Measurements from ENCODE around the gene CSNK2B. TPM values are rescaled to one million over a fixed set of nuclear protein-coding genes. Genes with fewer than 3 reads are reported as not detected.
"Not testable (repeated sequence)": the region's sequence is repeated elsewhere in the genome, so short reads cannot be mapped to it uniquely, and the experiment has no call there.

Gene CSNK2B
- total RNA-seq, 2 experiments from 2014 or later: 233 to 250 TPM

- CTCF ChIA-PET: interaction anchor here (0.5 kb wide), 1 partner anchor 182 kb away, joined by 3 read pairs; no protein-coding TSS in a partner anchor
- DNase-seq; H3K9me3 Mint-ChIP-seq (ENCODE audit: insufficient read depth); ATAC-seq; H3K36me3 Mint-ChIP-seq (ENCODE audit: low read depth); H3K27ac Mint-ChIP-seq; H3K4me3 Mint-ChIP-seq; POLR2A ChIA-PET; H3K27me3 Mint-ChIP-seq (ENCODE audit: low read depth): not testable (repeated sequence)
- H3K4me1 Mint-ChIP-seq (ENCODE audit: low read depth): peaks cover 22% of the 10 kb centered on the region
These were observed 43.3 kb downstream of the CSNK2B start for GRCh38 chr6:31709157-31709556.

DNA sequence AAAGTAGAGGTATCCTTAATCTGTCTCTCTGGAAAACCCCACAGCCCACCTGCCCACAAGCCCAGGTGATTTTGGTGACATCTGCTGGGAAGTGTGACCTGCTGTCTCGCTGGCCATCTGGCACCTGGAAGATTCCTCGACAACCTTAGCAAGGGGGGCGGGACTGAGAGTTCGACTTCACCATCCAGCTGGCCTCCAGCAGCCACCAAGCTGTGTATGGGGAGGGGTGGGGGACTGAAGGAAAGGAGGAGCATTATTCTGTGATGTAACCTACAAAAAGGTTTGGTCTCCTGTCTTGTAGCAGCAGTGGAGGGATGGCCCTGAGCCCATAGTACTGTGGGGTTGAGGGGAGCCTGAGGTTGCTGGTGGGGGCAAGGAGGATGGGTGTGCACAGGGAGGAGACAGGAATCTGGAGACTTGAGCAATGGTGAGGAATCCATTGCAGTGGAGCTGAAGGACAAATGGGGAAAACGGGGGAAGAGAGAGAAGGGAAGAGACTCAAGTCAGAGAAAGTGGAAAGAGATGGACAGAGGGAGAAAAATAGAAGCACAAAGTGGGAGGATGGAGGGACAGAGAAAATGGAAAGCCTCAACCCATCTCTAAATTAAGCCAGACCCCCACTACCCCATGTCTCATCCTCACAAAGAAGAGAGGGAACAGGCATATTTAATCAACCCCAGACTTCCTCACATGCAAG, 44.8 kb downstream of the CSNK2B start:
- Mint-ChIP-seq H3K4me1 (ENCODE audit: low read depth) (peaks cover 24% of the 10 kb centered on the region), H3K27me3 (ENCODE audit: low read depth) (peaks cover 10% of the 10 kb centered on the region), H3K36me3 (ENCODE audit: low read depth) (no peaks in the 10 kb centered on the region), H3K27ac (peak overlapping the region; percentile 65), H3K9me3 (ENCODE audit: insufficient read depth) (no peaks in the 10 kb centered on the region), H3K4me3 (no peak overlapping the region)
- DNase-seq (no peak), ATAC-seq (no peak)
- POLR2A ChIA-PET: interaction anchor here (0.7 to 1.1 kb wide), 2 partner anchors 7 to 27 kb away, joined by 3 to 6 read pairs; partner anchors contain the start of gene ABHD16A
- CTCF ChIA-PET: interaction anchor here (1.2 kb wide), 1 partner anchor 160 kb away, joined by 3 read pairs; no protein-coding TSS in a partner anchor

- peak; percentile 59 for ATAC-seq
- peaks cover 10% of the 10 kb centered on the region for H3K27me3 Mint-ChIP-seq (ENCODE audit: low read depth)
- POLR2A ChIA-PET: interaction anchor here (0.7 to 1.1 kb wide), 2 partner anchors 8 to 27 kb away, joined by 3 to 6 read pairs; partner anchors contain the start of gene ABHD16A
These were observed 45.4 kb downstream of the CSNK2B start for GRCh38 chr6:31711233-31711632.

GRCh38 chr6:31712296-31712695, 46.4 kb downstream of the CSNK2B start:
- Mint-ChIP-seq H3K4me1 (ENCODE audit: low read depth) (peaks cover 24% of the 10 kb centered on the region), H3K36me3 (ENCODE audit: low read depth) (no peaks in the 10 kb centered on the region), H3K4me3 (no peak overlapping the region), H3K9me3 (ENCODE audit: insufficient read depth) (no peaks in the 10 kb centered on the region), H3K27me3 (ENCODE audit: low read depth) (peaks cover 10% of the 10 kb centered on the region), H3K27ac (no peak overlapping the region)
- DNase-seq (no peak), ATAC-seq (peak; percentile 59)
- ChIA-PET POLR2A (interaction anchor here (0.6 to 2.1 kb wide), 2 partner anchors 9 to 24 kb away, joined by 3 to 10 read pairs; partner anchors contain the start of genes ABHD16A and CLIC1), CTCF (interaction anchor here (1.7 to 2.2 kb wide), 2 partner anchors 9 to 57 kb away, joined by 6 to 7 read pairs; partner anchors contain the start of gene ABHD16A)

More at GRCh38 chr6:31711233-31711632, 45.4 kb downstream of the CSNK2B start:
- H3K4me3 Mint-ChIP-seq: no peak overlapping the region
- no peak for DNase-seq
- H3K36me3 Mint-ChIP-seq (ENCODE audit: low read depth): no peaks in the 10 kb centered on the region
- peaks cover 24% of the 10 kb centered on the region for H3K4me1 Mint-ChIP-seq (ENCODE audit: low read depth)
- peak overlapping the region; percentile 65 for H3K27ac Mint-ChIP-seq
- H3K9me3 Mint-ChIP-seq (ENCODE audit: insufficient read depth): no peaks in the 10 kb centered on the region
- CTCF ChIA-PET: interaction anchor here (0.7 to 2.2 kb wide), 3 partner anchors 58 to 161 kb away, joined by 3 to 7 read pairs (median 3); no protein-coding TSS in a partner anchor

GRCh38 chr6:31713465-31713864, 47.6 kb downstream of the CSNK2B start:
- no peak for ATAC-seq
- ChIA-PET POLR2A (interaction anchor here (2.1 kb wide), 1 partner anchor 10 kb away, joined by 10 read pairs; the partner anchor contains the start of gene ABHD16A), CTCF (interaction anchor here (0.7 to 3.0 kb wide), 7 partner anchors 9 to 94 kb away, joined by 3 to 8 read pairs (median 3); partner anchors contain the start of genes ABHD16A, DDAH2, LSM2 and MPIG6B)
- no peak overlapping the region for H3K4me3 Mint-ChIP-seq
- no peak overlapping the region for H3K27ac Mint-ChIP-seq
- no peak for DNase-seq
- peaks cover 24% of the 10 kb centered on the region for H3K4me1 Mint-ChIP-seq (ENCODE audit: low read depth)
- no peaks in the 10 kb centered on the region for H3K36me3 Mint-ChIP-seq (ENCODE audit: low read depth)
- peaks cover 10% of the 10 kb centered on the region for H3K27me3 Mint-ChIP-seq (ENCODE audit: low read depth)
- no peaks in the 10 kb centered on the region for H3K9me3 Mint-ChIP-seq (ENCODE audit: insufficient read depth)

GRCh38 chr6:31713991-31714684, 48.3 kb downstream of the CSNK2B start:
- no peaks in the 10 kb centered on the region for H3K36me3 Mint-ChIP-seq (ENCODE audit: low read depth)
- no peak for DNase-seq
- peaks cover 24% of the 10 kb centered on the region for H3K4me1 Mint-ChIP-seq (ENCODE audit: low read depth)
- ATAC-seq: no peak
- H3K27me3 Mint-ChIP-seq (ENCODE audit: low read depth): peaks cover 10% of the 10 kb centered on the region
- no peaks in the 10 kb centered on the region for H3K9me3 Mint-ChIP-seq (ENCODE audit: insufficient read depth)
- CTCF ChIA-PET: interaction anchor here (0.8 to 3.0 kb wide), 4 partner anchors 9 to 56 kb away, joined by 3 to 8 read pairs (median 3); partner anchors contain the start of genes DDAH2, MPIG6B and MSH5
- POLR2A ChIA-PET: interaction anchor here (0.8 to 2.1 kb wide), 2 partner anchors 11 to 22 kb away, joined by 3 to 10 read pairs; partner anchors contain the start of genes ABHD16A and CLIC1
- H3K27ac Mint-ChIP-seq: no peak overlapping the region
- H3K4me3 Mint-ChIP-seq: no peak overlapping the region

DNA sequence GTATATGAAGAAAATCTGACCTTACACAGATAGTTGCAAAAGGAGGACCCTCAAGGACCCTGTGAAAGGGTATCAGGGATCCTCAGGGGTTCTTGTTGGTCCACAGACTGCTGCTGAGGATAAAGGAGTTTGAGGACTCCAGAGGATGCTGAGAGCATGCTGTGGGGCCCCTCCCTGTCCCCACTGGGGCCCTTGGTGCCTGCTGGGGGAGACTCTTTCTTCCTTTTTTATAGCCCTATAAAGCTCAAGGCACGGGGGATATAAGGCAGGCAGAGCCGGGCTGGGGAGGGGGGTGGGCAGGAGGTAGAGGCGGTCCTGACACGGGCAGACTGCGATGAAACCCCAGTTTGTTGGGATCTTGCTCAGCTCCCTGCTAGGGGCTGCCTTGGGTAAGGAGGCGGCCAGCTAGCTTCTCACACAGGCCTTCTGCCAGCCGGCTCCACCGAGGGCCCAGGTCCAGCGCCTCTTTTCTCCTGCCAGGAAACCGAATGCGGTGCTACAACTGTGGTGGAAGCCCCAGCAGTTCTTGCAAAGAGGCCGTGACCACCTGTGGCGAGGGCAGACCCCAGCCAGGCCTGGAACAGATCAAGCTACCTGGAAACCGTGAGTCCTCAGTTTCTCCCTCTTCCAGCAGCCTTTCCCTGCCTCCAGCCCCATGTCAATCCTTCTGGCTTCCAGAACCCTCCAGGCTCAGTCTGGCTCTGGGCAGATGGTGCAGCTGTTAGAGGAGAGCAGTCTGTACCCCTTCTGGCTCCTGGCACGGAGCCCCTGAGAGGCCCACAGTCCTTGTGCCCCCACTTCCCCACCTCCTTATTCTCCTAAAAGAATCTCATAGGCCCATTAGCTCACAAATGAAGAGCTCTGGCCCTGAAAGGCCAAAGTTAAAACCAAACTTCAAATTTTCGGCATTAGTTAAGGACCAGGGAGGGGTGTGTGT, 49.4 kb downstream of the CSNK2B start, which contains the start of gene LY6G6D:
Gene LY6G6D, plus strand, starts transcription at position 327 of the 937 bp plus-strand sequence. Its CDS starts 8 bp downstream, at position 335.
- ChIA-PET POLR2A (interaction anchor here (0.6 to 0.8 kb wide), 4 partner anchors 12 to 115 kb away, joined by 3 to 4 read pairs (median 3); partner anchors contain the start of genes ABHD16A, C6orf47 and CLIC1), CTCF (interaction anchor here (1.3 to 3.0 kb wide), 2 partner anchors 14 to 34 kb away, joined by 3 to 8 read pairs; partner anchors contain the start of genes DDAH2 and LY6G5C)
- peaks cover 23% of the 10 kb centered on the region for H3K4me1 Mint-ChIP-seq (ENCODE audit: low read depth)
- no peak for ATAC-seq
- H3K27ac Mint-ChIP-seq: no peak within 1 kb of the TSS
- no peaks in the 10 kb centered on the region for H3K9me3 Mint-ChIP-seq (ENCODE audit: insufficient read depth)
- no peak within 1 kb of the TSS for H3K4me3 Mint-ChIP-seq
- no peak for DNase-seq
- H3K27me3 Mint-ChIP-seq (ENCODE audit: low read depth): peaks cover 11% of the 10 kb centered on the region
- H3K36me3 Mint-ChIP-seq (ENCODE audit: low read depth): no peaks in the 10 kb centered on the region

DNA sequence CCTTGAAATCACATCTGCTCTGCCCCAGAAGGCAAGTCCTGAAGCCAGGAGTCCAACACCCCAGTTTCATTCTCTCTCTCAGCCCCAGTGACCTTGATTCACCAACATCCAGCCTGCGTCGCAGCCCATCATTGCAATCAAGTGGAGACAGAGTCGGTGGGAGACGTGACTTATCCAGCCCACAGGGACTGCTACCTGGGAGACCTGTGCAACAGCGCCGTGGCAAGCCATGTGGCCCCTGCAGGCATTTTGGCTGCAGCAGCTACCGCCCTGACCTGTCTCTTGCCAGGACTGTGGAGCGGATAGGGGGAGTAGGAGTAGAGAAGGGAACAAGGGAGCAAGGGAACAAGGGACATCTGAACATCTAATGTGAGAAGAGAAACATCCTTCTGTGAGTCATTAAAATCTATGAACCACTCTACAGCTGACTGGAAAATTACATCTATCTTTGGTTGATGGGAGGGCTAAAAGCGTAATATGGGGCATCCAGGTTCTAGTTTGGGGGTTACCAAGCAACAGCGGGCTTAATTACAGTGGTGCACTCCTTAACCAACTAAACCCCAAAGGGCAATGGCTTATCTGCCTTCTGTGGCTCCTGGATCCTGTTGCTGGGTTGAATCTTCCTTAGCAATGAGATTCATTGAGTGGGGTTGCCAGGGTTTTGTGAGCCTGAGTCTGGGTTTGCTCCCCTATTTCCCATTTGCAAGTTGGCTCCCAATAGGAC, 51.8 kb downstream of the CSNK2B start:
- no peaks in the 10 kb centered on the region for H3K36me3 Mint-ChIP-seq (ENCODE audit: low read depth)
- H3K27ac Mint-ChIP-seq: no peak overlapping the region
- POLR2A ChIA-PET: interaction anchor here (0.6 kb wide), 1 partner anchor 8 kb away, joined by 4 read pairs; no protein-coding TSS in a partner anchor
- DNase-seq: no peak
- no peak overlapping the region for H3K4me3 Mint-ChIP-seq
- H3K4me1 Mint-ChIP-seq (ENCODE audit: low read depth): peaks cover 6% of the 10 kb centered on the region
- CTCF ChIA-PET: no interaction called here
- no peaks in the 10 kb centered on the region for H3K9me3 Mint-ChIP-seq (ENCODE audit: insufficient read depth)
- ATAC-seq: no peak
- peaks cover 18% of the 10 kb centered on the region for H3K27me3 Mint-ChIP-seq (ENCODE audit: low read depth)

DNA sequence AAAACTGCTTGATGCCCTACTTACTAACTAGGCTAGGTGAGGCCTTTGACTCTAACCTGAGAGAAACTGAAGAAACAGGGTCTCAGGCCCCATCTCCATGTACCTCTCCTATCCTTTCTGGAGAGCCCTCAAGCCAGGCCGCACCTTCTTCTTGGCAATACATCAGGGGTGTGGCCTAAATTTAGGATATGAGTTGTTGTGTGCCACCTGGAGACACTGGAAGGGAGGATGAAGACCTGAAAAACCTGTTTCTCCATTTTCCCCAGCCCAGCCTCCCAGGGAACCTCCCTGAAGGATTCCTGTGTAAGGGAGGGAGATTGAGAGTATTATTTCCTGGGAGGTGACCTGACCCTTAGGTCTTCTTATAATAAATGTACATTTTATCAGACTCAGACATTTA, 52.4 kb downstream of the CSNK2B start:
- POLR2A ChIA-PET: no interaction called here

GRCh38 chr6:31719001-31719400, 53.1 kb downstream of the CSNK2B start:
- Mint-ChIP-seq H3K27ac (no peak overlapping the region), H3K4me3 (no peak overlapping the region), H3K36me3 (ENCODE audit: low read depth) (no peaks in the 10 kb centered on the region), H3K9me3 (ENCODE audit: insufficient read depth) (no peaks in the 10 kb centered on the region), H3K27me3 (ENCODE audit: low read depth) (peaks cover 12% of the 10 kb centered on the region), H3K4me1 (ENCODE audit: low read depth) (peaks cover 17% of the 10 kb centered on the region)
- no peak for DNase-seq
- ChIA-PET CTCF (no interaction called here), POLR2A (no interaction called here)
- no peak for ATAC-seq

More for the DNA sequence above, 52.4 kb downstream of the CSNK2B start:
- ATAC-seq: no peak
- Mint-ChIP-seq H3K36me3 (ENCODE audit: low read depth) (no peaks in the 10 kb centered on the region), H3K4me1 (ENCODE audit: low read depth) (peaks cover 11% of the 10 kb centered on the region), H3K4me3 (no peak overlapping the region), H3K9me3 (ENCODE audit: insufficient read depth) (no peaks in the 10 kb centered on the region), H3K27me3 (ENCODE audit: low read depth) (peaks cover 14% of the 10 kb centered on the region), H3K27ac (no peak overlapping the region)
- no peak for DNase-seq
- CTCF ChIA-PET: no interaction called here

All from activated CD8-positive, alpha-beta T cell treated with anti-CD3 and anti-CD28 coated beads, Interleukin-2, amount 10 ng/mL, durations not matched to agents 7 days and 5 days (primary cell).